GM18907 (cell line): ENCODE results near the gene LDLRAD4.

ENCODE experiments used
- ATAC-seq: cut with Tn5 transposase; IDR thresholded peaks from one replicate; pipeline ENCODE4 v1.9.1; 2021; ENCODE audit warnings: mild to moderate bottlenecking, moderate library complexity; ENCODE audit not compliant: unreplicated experiment

Gene LDLRAD4

DNA sequence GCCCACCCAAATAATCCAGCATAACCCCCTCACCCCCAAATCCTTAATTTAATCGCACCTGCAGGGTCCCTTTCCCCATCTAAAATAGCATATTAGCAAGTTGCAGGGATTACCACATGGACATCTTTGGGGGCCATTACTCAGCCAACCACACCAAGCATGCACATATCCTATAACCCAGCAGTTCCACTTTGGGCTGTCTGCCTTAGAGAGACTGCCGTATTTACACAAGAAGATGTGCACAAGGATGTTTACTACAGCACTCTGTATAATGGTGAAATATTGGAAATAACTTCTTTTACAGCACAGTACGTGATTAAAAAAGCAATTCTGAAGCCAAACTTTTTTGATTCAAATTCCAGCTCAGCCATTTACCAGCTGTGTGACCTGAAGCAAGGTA is 17.3 kb upstream of the LDLRAD4 start:
- ATAC-seq: no peak

GRCh38 chr18:13202571-13202970 is 16.0 kb upstream of the LDLRAD4 start:
- ATAC-seq: no peak

DNA sequence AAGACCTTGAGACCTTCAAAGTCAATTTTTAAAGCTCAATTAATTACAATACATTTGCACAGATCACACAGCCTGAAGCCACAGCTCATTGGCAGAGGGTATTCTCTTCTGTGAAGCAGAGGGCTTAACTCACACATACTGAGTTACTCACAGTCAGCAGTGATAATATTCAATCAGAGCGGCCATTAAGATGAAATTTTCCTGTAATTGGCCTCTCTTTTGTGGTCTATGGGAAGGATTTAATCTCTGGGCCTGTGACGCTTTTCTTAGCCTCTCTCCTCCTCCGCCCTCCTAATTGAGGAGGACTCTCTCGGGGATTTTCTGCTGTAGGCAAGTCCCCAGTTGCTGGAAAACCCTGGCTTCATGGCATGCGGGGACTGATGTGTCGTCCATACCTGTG is 12.3 kb upstream of the LDLRAD4 start:
- no peak for ATAC-seq

DNA sequence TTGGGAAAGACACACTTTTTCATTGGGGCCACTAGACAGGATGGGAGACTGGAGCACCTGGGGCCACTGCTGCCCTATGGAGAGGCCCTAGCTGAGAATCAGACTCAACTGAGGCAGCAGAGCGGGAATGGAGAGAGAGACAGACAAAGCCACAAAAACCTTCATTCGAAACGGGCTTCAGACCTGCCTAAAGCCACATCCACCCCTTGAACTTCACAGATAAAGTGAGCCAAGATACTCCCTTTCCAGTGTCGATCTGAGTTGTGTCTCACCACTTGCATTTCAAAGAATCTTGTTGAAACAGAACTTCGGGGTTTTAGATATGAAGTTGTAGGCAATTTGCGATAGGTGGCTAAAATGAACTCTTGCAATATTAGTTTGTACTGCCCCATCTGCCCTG is 11.3 kb upstream of the LDLRAD4 start:
- ATAC-seq: no peak

DNA sequence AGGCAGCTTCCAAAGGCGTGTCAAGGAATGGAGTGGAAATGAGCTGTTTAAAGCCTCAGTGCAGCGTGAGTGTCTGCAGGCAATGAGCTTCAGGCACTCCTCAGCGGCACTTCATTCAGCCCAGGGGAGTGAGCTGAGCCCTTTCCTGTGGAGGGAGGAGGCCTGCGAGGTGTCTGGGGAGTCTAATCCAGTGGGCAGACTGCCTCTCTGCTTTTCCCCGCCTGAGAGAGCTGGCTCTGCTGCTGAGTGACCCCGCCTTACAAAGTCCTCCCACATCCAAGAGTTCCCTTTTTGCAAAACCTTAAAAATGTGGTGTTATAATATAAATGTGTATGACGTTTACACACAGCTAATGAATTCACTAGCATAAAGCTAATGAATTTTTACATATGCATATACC is 7.0 kb upstream of the LDLRAD4 start:
- ATAC-seq: no peak

DNA sequence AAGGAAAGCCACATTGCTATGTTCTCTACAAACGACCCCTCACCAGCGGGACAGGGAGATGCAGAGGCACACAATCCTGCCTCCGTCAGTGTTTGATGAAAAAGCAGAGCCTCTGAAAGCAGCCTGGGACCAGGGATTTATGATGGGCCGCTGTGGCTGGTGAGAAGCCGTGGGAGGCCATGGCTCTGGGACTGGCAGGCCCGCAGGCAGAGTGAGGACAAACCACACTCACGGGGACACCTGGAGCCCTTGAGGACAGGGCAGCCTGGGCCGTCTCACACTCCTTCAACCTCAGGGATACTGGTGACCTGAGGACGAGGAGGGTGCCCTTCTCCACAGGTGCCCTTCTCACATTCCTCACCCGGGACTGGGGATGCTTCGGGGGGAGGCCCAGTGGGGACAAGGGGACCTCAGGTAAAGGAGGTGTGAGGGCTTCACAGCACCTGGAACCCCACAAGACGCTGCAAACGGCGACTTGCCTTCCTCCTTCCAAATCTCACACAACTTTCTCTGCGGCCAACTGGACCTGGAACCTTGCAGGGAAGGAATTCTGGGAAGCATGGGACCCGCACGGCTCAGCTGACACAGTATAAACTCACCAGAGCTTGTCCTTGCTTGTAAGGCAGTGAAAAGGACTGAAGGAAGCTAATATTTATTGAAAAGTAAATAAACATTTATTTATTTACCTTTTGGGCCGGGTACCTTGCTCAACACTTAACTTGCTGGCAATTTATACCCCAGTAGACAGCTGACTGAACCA is 5.3 kb upstream of the LDLRAD4 start:
- no peak for ATAC-seq

- no peak for ATAC-seq
These were observed 4.0 kb upstream of the LDLRAD4 start for GRCh38 chr18:13214609-13215008.

DNA sequence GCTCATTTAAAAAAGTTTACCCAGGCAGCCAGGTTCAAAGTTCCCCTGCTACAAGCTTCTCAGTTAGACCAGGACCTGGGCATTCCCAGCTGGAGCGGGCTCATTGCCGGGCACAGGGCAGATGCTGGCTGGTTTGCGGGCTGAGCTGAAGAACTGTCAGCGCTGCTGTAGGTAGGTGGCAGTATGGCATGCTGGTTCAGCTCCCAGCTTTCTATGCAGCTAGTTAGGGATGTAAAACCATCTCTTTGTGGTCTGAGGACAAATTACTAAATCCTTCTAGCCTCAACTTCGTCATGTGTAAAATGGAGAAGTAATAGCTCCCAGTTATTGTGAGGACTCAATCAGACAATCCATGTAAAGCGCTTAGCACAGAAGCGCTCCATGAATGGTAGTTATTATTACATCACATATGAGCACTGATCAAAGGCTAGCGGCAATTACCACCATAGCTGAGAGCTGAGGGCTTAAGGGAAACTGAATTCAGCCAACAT is 2.4 kb upstream of the LDLRAD4 start:
- peak; percentile 53 for ATAC-seq

GRCh38 chr18:13216711-13217465 is 1.7 kb upstream of the LDLRAD4 start:
- peak; percentile 51 for ATAC-seq

- ATAC-seq: peak; percentile 38
These were observed 1.0 kb upstream of the LDLRAD4 start for GRCh38 chr18:13217466-13217961.

DNA sequence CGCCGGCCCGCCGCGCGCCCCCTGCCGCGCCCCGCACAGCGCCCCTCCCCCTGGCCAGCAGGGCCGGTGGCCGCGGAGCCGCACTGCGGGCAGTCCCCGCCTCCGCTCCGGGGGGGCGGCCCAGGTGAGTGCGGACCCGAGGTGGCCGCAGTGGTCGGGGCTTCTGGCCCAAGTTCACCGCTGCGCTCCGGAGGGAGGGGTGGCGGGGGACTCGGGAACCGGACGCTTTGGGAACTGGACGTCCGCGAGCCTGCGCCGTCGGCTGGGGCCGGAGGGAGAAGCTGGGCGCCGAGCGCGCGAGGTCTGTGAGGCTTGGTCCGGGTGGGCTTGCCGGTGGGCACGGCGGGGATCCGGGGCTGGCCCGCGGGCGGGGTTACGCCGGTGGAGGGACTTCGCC is 591 bp upstream of the LDLRAD4 start:
- peak; percentile 5 for ATAC-seq

GRCh38 chr18:13218997-13219396 is 437 bp downstream of the LDLRAD4 start:
- no peak for ATAC-seq

DNA sequence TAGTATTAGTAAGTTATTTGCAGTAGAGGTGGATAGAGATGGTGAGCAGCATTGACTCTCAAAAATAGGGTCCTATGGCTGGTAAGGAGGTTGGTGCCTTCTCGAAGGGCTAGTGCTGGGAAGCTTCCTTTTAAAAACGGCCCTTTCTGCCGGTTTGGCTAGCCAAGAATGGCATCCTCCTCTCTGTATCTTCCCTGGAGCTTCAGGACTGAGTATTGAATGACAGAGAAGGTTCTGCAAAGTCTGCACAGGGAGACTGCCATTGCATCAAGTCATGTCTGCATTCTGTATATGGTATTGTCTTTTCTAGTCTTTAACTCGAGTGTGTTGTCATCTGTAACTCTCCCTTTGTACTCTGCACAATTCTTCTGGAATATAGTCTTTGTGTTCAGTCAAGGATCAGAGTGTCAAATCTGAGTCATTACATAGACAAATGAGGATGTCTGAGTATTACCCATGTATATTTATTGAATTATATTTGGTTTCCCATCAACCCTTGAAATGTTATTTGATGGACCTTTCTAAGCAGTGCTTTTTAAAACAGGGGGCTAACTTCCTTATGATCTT is 1.1 kb downstream of the LDLRAD4 start:
- ATAC-seq: no peak

GRCh38 chr18:13220361-13220991 is 1.9 kb downstream of the LDLRAD4 start:
- ATAC-seq: no peak

- ATAC-seq: no peak
These were observed 3.6 kb downstream of the LDLRAD4 start for GRCh38 chr18:13221869-13222855.

DNA sequence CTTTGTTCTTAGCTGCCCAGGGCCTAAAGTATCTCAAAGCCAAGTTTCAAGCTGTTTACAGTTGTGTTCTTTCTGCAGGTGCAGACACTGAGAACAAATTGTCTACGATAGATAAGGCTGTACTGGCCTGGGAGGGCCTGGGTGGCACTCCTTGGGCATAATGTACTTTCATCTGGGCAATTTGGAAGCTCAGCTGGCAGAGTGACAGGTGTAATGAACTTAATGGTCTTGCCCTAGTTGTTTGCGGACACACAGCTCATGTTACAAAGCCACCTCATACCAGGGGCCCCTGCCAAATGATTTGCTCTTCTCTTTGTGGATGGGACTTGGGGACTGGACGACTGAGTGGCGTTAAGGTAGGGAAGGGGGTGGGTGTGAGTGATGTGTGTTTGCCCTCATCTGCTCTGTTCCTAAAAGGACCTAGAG is 4.3 kb downstream of the LDLRAD4 start:
- ATAC-seq: no peak

DNA sequence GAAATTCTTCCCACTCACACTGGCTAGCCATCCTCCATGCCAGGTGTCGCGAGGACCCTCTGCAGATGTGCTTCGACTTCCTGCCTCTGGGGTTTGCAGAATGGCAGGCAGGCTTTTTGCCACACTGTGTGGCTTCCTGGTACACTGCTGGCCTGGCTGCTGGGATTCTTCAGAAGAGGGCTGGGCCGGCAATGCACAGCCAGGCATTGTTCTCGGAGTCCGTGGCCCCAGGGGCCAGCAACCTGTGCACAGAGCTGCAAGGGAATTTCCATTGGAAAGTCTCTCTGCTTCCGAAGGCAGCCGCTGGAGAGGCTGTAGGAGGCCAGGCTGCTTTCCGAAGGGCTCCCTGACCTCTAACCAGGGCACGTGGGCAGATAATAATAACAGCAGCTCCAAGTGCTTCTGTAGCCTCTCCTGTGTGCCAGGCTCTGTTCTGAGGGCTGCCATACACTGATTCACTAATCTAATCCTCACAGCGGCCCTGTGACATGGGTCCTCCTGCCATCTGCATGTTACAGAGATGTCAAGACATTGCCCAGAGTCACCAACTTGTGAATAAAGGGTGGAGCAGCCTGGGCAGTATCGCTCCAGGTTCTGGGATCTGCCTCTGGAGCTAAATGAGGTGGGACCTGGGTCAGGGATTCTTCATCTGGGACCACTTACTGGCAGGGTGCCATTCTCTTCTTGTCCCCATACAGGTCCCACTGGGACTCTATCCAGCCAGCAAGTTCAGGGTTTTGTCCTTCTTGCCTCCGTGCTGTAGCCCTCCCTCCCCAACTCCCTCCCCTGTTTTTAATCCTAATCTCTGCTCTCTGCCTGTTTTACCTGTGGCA is 5.0 kb downstream of the LDLRAD4 start:
- no peak for ATAC-seq

- ATAC-seq: no peak
These were observed 6.7 kb downstream of the LDLRAD4 start for GRCh38 chr18:13225261-13225660.

GRCh38 chr18:13226533-13227144 is 8.1 kb downstream of the LDLRAD4 start:
- no peak for ATAC-seq
